HG02840 (cell line): ENCODE measurements around the gene WBP1L.
"Not testable (repeated sequence)": the region's sequence is repeated elsewhere in the genome, so short reads cannot be mapped to it uniquely, and the experiment has no call there.

Experiments used
- ATAC-seq: cut with Tn5 transposase; IDR thresholded peaks from one replicate; pipeline ENCODE4 v1.9.1; 2021; ENCODE audit warnings: mild to moderate bottlenecking, moderate library complexity, moderate number of reproducible peaks; ENCODE audit not compliant: unreplicated experiment, low FRiP score

WBP1L gene

GRCh38 chr10:102802920-102803534 is 59.3 kb downstream of the WBP1L start:
- no peak for ATAC-seq

- ATAC-seq: no peak
Measured at GRCh38 chr10:102804382-102805055, 60.8 kb downstream of the WBP1L start.

- ATAC-seq: no peak
Measured at GRCh38 chr10:102808380-102808779, 64.6 kb downstream of the WBP1L start.

GRCh38 chr10:102811346-102811745 is 67.6 kb downstream of the WBP1L start:
- ATAC-seq: no peak

- ATAC-seq: no peak
Measured at GRCh38 chr10:102812231-102812876, 68.6 kb downstream of the WBP1L start.

- ATAC-seq: no peak
Measured at GRCh38 chr10:102813017-102813541, 69.3 kb downstream of the WBP1L start.

GRCh38 chr10:102813734-102814452 is 70.1 kb downstream of the WBP1L start:
- ATAC-seq: no peak

- no peak for ATAC-seq
Measured at GRCh38 chr10:102814453-102814871, 70.7 kb downstream of the WBP1L start.

GRCh38 chr10:102814873-102815661 is 71.3 kb downstream of the WBP1L start:
- ATAC-seq: no peak

GRCh38 chr10:102815790-102816549 is 72.2 kb downstream of the WBP1L start:
- ATAC-seq: no peak

- no peak for ATAC-seq
Measured at GRCh38 chr10:102817175-102817574, 73.4 kb downstream of the WBP1L start.

- no peak for ATAC-seq
Measured at GRCh38 chr10:102819054-102819453, 75.3 kb downstream of the WBP1L start.

GRCh38 chr10:102820008-102820407 is 76.3 kb downstream of the WBP1L start:
- not testable (repeated sequence) for ATAC-seq

- no peak for ATAC-seq
Measured at GRCh38 chr10:102822222-102822621, 78.5 kb downstream of the WBP1L start.

GRCh38 chr10:102824664-102825063 is 80.9 kb downstream of the WBP1L start:
- ATAC-seq: no peak

- ATAC-seq: no peak
Measured at GRCh38 chr10:102826148-102826796, 82.5 kb downstream of the WBP1L start.

GRCh38 chr10:102827597-102827975 is 83.8 kb downstream of the WBP1L start:
- no peak for ATAC-seq

GRCh38 chr10:102831322-102832071 is 87.7 kb downstream of the WBP1L start:
- ATAC-seq: no peak
